Stimulated activated CD4-positive, alpha-beta T cell treated with anti-CD3 and anti-CD28 coated beads, Interleukin-4, amount 100 ng/mL, for 4 hours (primary cell): ENCODE results near the gene CDX2.
"Not testable (repeated sequence)": the region's sequence is repeated elsewhere in the genome, so short reads cannot be mapped to it uniquely, and the experiment has no call there.

Experiments
- DNase-seq, 2 experiments: peaks; one replicate each; pipeline ENCODE4 v3.0.0-alpha.2; 2020

Gene CDX2

GRCh38 chr13:27964206-27964605, 4.9 kb downstream of the CDX2 start:
- DNase-seq = not testable (repeated sequence)

- DNase-seq = no peak
Measured at GRCh38 chr13:27963491-27963890, 5.6 kb downstream of the CDX2 start.

- no peak for DNase-seq
Measured at GRCh38 chr13:27962982-27963381, 6.1 kb downstream of the CDX2 start.

- DNase-seq = no peak
Measured at GRCh38 chr13:27962128-27962841, 6.8 kb downstream of the CDX2 start.

GRCh38 chr13:27961227-27962085, 7.7 kb downstream of the CDX2 start:
- no peak for DNase-seq

- DNase-seq = no peak
Measured at GRCh38 chr13:27960362-27961226, 8.5 kb downstream of the CDX2 start.

GRCh38 chr13:27959976-27960361, 9.1 kb downstream of the CDX2 start:
- no peak for DNase-seq

GRCh38 chr13:27956576-27957300, 12.4 kb downstream of the CDX2 start:
- DNase-seq = no peak

GRCh38 chr13:27955014-27955591, 14.0 kb downstream of the CDX2 start:
- no peak for DNase-seq

- no peak for DNase-seq
Measured at GRCh38 chr13:27954406-27954851, 14.7 kb downstream of the CDX2 start.

- DNase-seq = peak; percentile 44 to 71
Measured at GRCh38 chr13:27953676-27954405, 15.3 kb downstream of the CDX2 start.

- DNase-seq = no peak
Measured at GRCh38 chr13:27952876-27953675, 16.0 kb downstream of the CDX2 start.

- no peak for DNase-seq
Measured at GRCh38 chr13:27942972-27943371, 26.1 kb downstream of the CDX2 start.

- no peak for DNase-seq
Measured at GRCh38 chr13:27933580-27934328, 35.4 kb downstream of the CDX2 start.

- DNase-seq = no peak
Measured at GRCh38 chr13:27933118-27933517, 36.0 kb downstream of the CDX2 start.

- DNase-seq = no peak
Measured at GRCh38 chr13:27929868-27930267, 39.2 kb downstream of the CDX2 start.

GRCh38 chr13:27928805-27929753, 40.0 kb downstream of the CDX2 start:
- DNase-seq = no peak

- no peak for DNase-seq
Measured at GRCh38 chr13:27928353-27928804, 40.7 kb downstream of the CDX2 start.
